Kidney epithelial cell (primary cell): ENCODE data around the gene NCAPG2. TPM values are rescaled to one million over a fixed set of nuclear protein-coding genes. Genes with fewer than 3 reads are reported as not detected.

Source experiments
- DNase-seq: peaks from one replicate; pipeline ENCODE4 v3.0.0-alpha.2; 2010; ENCODE audit warnings: low read depth
- H3K27me3 ChIP-seq: 2 replicates; pipeline ENCODE4 v1.6.0; 2011; ENCODE audit warnings: low read length; ENCODE audit not compliant: control insufficient read depth, insufficient read depth
- H3K36me3 ChIP-seq: 2 replicates; pipeline ENCODE4 v1.5.1; 2011; ENCODE audit warnings: low read length; ENCODE audit not compliant: control insufficient read depth, insufficient read depth
- H3K4me3 ChIP-seq: 2 replicates; pipeline ENCODE4 v1.5.1; 2011; ENCODE audit warnings: low read depth, mild to moderate bottlenecking, control low read depth, low read length
- CTCF ChIP-seq: IDR thresholded peaks from 2 replicates; pipeline ENCODE4 v1.5.1; 2011; ENCODE audit warnings: mild to moderate bottlenecking, moderate library complexity, low read length, control low read depth, inconsistent platforms; ENCODE audit not compliant: insufficient read depth, poor library complexity, severe bottlenecking
- total RNA-seq: library from RNA; depleted of rRNA; stranded (reverse); fragments of >200 nt; gene quantifications from 2 replicates; pipeline ENCODE4 v1.2.3, GENCODE V29; 2015

The NCAPG2 gene
- total RNA-seq, 1 donor from 2014 or later = 8.5 TPM

DNA sequence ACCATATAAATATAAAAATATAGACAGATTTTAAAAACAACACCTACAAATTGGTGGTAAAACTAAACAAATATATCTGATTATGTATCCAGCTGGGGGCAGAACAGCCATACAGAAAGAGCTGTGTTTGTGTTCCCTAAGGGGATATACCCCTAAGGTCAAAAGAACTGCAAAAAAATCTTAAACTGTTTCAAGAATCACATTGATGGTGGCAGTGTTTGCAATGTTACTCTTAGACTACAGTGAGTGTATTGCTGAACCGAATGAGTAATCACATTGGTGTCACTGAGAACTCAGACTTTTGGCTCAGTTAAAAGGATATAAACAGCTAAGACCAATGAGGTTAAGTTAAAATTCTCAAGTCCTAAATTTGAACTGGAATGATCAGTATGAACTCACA, 89.9 kb downstream of the NCAPG2 start:
- TF ChIP-seq CTCF = no peak

DNA sequence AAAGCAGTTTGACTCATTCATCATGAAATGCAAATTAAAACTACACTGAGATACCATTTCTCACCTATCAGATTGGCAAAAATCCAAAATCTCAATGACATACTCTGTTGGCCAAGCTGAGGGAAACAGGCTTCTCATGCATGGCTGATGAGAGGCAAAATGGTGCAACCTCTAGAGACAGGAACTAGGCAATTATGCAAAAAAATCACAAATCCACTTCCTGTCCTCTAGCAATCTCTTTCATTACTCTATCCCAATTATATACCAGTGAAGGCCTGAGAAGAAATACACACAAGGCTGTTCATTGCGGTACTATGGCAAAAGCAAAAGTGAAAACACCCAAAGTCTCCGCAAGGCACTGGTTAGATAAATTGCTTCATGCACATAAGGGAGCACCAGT, 91.1 kb downstream of the NCAPG2 start:
- no peak overlapping the region for H3K4me3 ChIP-seq
- no peak for TF ChIP-seq CTCF
- H3K36me3 ChIP-seq = no peaks in the 10 kb centered on the region
- H3K27me3 ChIP-seq = no peaks in the 10 kb centered on the region
- DNase-seq = peak; percentile 7

More for the DNA sequence above, 89.9 kb downstream of the NCAPG2 start:
- no peaks in the 10 kb centered on the region for H3K27me3 ChIP-seq
- no peak for DNase-seq
- H3K36me3 ChIP-seq = no peaks in the 10 kb centered on the region
- H3K4me3 ChIP-seq = no peak overlapping the region

DNA sequence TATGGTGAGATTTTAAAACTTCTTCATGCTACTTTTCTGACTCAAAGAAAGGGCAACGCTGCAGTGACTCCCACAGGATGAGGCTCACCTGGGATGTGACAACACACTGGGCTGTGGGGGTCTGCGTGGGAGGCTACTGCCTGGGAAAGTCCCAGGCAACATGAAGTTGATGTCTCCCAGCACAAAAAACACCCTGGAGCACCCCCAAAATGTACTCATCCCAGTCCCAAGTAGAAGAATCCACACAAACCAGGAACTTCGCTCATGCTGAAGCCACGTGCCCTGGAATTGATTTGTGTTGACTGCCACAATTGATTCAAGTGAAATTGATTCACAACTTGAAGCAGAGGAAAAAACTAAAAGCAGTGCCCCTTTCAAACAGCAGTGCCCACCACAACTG, 92.1 kb downstream of the NCAPG2 start:
- Histone ChIP-seq H3K4me3 (no peak overlapping the region), H3K36me3 (no peaks in the 10 kb centered on the region), H3K27me3 (no peaks in the 10 kb centered on the region)
- no peak for TF ChIP-seq CTCF
- DNase-seq = no peak

GRCh38 chr7:158611541-158611940, 93.1 kb downstream of the NCAPG2 start:
- no peak overlapping the region for H3K4me3 ChIP-seq
- H3K36me3 ChIP-seq = no peaks in the 10 kb centered on the region
- no peaks in the 10 kb centered on the region for H3K27me3 ChIP-seq
- DNase-seq = no peak
- TF ChIP-seq CTCF = no peak

DNA sequence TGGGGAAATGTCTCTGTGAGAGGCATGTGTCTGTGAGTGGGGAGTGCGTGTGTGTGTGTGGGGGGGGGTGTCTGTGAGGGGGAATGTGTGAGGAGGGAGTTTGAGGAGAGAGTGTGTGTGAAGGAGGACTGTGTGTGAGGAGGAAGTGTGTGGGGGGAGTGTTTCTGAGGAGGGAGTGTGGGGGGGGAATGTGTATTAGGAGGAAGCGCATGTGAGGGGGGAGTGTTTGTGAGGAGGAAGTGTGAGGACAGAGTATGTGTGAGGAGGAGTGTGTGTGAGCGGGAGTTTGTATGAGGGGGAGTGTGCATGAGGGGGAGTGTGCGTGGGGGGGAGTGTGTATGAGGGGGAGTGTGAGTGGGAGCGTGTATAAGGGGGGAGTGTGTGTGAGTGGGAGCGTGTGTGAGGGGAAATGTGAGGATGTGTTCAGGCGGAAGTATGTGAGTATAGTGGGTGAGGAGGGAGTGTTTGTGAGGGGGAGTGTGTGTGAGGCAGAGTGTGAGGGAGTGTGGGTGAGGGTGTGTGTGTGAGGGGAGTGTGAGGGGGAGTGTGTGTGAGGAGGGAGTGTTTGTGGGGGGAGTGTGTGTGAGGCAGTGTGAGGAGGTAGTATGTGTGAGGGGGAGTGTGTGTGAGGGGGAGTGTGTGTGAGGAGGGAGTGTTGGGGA, 95.2 kb downstream of the NCAPG2 start:
- Histone ChIP-seq H3K36me3 (no peaks in the 10 kb centered on the region), H3K4me3 (no peak overlapping the region), H3K27me3 (no peaks in the 10 kb centered on the region)
- TF ChIP-seq CTCF = no peak
- DNase-seq = no peak

DNA sequence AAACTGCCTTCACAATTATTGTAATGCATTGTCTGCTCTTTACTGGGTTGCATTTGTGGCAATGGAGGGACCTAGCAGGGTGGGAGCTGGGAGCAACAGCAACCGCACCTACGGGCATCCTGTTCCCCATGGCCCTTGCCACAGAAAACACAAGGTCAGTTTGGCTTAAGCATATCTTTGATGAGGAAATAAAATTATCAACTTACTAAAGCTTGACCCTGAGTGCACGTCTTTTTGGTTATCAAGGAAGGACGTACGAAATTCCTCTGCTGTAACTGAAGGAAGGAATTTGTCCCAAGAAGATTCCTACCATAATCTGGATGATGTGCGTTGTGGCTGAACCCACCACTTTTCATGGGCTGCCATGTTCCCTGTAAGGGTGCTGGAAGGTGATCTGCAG, 97.0 kb downstream of the NCAPG2 start:
- TF ChIP-seq CTCF = no peak
- H3K36me3 ChIP-seq = no peaks in the 10 kb centered on the region
- no peaks in the 10 kb centered on the region for H3K27me3 ChIP-seq
- no peak overlapping the region for H3K4me3 ChIP-seq
- no peak for DNase-seq
